D721Med (cell line): ENCODE data around the gene HSD3B1.

Experiments
- DNase-seq: peaks from one replicate; pipeline ENCODE4 v3.0.0; 2011; ENCODE audit warnings: low spot score; ENCODE audit not compliant: insufficient read length
- FAIRE-seq: peaks from 2 replicates; lab custom pipeline; 2011; peaks lifted over from hg19 to GRCh38; lab: Jason Lieb, UNC
- TF ChIP-seq, protein P1 (sequence below): IDR thresholded peaks from 2 replicates; pipeline ENCODE4 v1.5.1; 2012; ENCODE audit warnings: mild to moderate bottlenecking, control low read depth; ENCODE audit not compliant: insufficient read depth; ENCODE audit errors: missing control alignments

The HSD3B1 gene

DNA sequence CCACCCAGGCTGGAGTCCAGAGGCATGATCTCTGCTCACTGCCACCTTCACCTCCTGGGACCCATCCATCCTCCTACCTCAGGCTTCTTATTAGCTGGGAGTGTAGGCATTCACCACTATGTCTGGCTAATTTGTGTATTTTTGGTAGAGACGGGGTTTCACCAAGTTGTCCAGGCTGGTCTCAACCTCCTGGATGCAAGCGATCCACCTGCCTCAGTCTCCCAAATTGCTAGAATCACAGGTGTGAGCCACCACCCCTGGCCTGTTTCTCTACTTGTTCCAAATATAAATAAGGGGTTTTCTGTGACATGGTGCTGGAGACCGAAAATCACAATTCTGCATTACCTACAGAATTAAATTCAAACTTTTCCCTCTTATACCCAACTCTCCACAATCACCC is 36.6 kb upstream of the HSD3B1 start:
- DNase-seq (no peak), FAIRE-seq (no peak)
- TF ChIP-seq, protein P1, sequence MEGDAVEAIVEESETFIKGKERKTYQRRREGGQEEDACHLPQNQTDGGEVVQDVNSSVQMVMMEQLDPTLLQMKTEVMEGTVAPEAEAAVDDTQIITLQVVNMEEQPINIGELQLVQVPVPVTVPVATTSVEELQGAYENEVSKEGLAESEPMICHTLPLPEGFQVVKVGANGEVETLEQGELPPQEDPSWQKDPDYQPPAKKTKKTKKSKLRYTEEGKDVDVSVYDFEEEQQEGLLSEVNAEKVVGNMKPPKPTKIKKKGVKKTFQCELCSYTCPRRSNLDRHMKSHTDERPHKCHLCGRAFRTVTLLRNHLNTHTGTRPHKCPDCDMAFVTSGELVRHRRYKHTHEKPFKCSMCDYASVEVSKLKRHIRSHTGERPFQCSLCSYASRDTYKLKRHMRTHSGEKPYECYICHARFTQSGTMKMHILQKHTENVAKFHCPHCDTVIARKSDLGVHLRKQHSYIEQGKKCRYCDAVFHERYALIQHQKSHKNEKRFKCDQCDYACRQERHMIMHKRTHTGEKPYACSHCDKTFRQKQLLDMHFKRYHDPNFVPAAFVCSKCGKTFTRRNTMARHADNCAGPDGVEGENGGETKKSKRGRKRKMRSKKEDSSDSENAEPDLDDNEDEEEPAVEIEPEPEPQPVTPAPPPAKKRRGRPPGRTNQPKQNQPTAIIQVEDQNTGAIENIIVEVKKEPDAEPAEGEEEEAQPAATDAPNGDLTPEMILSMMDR, result no peak

DNA sequence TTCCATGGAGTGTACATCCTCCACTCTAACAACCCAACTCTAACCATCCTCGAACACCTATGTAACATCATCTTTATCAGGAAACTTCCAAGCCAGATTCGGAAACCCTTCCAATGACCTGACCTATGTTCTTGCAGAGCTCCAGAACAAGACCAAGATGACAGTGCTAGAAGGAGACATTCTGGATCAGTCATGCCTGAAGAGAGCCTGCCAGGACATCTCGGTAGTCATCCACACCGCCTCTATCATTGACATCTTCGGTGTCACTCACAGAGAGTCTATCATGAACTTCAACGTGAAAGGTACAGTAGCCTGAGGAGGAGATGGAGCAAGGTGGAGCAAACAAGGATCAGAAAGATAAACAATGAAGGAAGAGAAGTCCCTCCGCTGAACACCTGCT is 36.1 kb upstream of the HSD3B1 start:
- DNase-seq (no peak), FAIRE-seq (no peak)
- TF ChIP-seq, protein P1, result no peak

DNA sequence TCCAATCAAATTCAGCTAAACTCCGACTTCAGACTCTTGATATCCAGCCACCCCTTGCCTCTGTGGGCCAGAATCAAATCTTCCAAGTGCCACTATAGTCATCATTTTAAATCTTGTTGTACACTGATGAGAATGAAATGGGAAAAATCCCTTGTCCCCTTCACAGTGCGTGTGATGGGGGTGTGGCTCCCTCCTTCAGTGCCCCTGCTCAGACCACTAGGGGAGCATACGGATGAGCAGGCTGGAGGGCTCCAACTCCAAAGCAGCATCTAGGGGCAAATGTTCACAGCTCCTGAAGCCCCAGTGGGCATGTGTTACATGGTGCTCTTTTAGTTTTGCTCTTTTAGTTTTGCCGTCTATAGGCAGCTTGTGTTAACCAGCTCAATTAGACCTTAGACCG is 35.4 kb upstream of the HSD3B1 start:
- DNase-seq, result no peak
- FAIRE-seq, result no peak
- TF ChIP-seq, protein P1, result no peak

DNA sequence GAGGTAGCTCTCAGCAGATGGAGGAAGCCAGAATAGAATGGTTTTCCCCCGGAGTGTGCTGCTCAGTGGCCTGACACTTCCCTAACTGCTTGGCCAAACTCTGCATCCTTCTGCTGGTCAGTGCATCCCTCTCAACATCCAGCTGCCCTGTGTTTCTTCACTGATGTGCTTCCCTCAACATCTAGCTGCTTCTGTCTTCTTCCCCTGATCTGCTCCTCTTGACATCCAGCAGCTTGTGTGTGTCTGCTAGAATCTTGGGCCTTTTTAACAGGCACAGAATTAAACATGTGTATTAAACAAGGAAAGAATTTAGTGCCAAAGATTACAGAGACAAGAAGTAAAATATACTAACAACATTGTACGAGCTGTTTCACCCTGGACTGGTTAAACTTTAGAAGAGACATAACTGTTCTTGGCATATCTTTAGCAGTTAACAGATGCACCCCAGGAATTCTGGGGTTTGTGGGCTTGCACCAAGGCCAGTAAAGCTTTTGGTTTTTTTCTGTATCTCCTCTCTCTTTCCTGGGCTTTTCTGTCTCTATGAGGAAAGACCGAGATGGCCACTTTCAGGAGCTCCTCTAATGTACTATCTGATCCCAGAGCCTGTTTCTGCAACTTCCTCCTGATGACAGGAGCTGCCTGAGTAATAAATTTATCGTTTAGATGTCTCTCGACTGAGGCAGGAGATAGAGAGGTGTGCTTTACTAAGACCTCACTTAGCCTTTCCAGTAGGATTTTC is 34.8 kb upstream of the HSD3B1 start:
- FAIRE-seq (no peak), DNase-seq (no peak)
- TF ChIP-seq, protein P1, result no peak

DNA sequence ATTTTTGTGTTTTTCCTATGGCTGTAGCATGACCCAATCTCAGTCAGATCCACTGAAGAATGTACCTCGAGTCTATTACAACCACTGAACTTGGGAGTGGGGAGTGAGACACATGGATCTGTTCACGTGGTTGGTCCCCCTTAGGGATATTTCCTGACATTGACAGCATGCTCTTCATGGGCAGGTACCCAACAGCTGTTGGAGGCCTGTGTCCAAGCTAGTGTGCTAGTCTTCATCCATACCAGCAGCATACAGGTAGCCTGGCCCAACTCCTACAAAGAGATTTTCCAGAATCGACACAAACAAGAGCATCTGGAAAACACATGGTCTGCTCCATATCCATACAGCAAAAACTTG is 34.2 kb upstream of the HSD3B1 start:
- DNase-seq (no peak), FAIRE-seq (no peak)
- TF ChIP-seq, protein P1, result no peak

DNA sequence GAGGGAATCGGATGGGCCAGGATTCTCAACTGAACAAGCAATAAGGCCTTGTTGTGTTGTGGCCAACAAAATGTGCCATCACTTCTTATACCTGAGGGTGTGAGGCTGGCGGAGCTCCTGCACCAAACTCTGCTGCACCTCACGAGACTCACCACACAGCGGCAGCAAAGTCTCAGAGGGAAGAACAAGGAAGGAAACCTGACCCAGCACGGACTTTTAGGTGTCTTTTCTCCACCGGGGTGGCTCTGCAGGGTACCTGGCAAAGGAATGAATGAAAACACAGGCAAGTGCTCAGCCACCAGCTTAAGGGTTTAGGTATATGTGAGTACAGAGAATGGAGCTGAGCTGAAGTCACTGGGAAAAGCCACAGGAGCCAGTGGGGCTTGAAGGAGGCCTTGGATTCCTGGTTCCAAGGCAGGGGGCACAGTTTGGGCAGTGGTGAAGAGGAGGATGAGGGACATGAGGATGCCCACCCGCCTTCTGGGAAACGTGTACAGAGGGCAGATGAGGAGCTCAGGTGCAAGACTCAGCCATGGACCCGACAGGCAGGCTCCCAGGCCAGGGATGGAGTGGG is 31.1 kb upstream of the HSD3B1 start:
- FAIRE-seq (no peak), DNase-seq (no peak)
- TF ChIP-seq, protein P1, result peak; percentile 57

DNA sequence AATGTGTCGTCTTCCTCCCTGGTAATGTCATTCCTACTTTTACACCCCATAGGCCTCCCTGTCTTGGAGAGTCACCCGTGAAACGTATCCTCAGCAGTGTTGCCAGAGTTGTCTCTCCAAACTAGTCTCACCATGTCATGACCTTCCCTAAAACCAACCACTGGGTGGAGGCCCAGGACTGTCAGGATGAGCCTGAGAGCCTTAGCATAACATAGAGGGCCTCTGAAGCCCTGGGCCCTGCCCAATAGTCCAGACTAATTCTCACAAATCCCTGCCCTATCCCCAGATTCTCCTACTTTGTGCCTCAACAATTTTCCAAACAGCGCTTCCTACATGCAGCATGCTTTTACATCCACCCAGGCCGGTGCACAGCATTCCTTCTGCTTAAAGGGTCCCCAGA is 29.3 kb upstream of the HSD3B1 start:
- TF ChIP-seq, protein P1, result no peak
- FAIRE-seq (no peak), DNase-seq (no peak)
